HG02678 (cell line): ENCODE data around the gene ZNF487.
"Not testable (repeated sequence)": the region's sequence is repeated elsewhere in the genome, so short reads cannot be mapped to it uniquely, and the experiment has no call there.

Experiments
- ATAC-seq: cut with Tn5 transposase; IDR thresholded peaks from one replicate; pipeline ENCODE4 v1.9.1; 2021; ENCODE audit warnings: mild to moderate bottlenecking, moderate library complexity; ENCODE audit not compliant: unreplicated experiment

ZNF487 gene

DNA sequence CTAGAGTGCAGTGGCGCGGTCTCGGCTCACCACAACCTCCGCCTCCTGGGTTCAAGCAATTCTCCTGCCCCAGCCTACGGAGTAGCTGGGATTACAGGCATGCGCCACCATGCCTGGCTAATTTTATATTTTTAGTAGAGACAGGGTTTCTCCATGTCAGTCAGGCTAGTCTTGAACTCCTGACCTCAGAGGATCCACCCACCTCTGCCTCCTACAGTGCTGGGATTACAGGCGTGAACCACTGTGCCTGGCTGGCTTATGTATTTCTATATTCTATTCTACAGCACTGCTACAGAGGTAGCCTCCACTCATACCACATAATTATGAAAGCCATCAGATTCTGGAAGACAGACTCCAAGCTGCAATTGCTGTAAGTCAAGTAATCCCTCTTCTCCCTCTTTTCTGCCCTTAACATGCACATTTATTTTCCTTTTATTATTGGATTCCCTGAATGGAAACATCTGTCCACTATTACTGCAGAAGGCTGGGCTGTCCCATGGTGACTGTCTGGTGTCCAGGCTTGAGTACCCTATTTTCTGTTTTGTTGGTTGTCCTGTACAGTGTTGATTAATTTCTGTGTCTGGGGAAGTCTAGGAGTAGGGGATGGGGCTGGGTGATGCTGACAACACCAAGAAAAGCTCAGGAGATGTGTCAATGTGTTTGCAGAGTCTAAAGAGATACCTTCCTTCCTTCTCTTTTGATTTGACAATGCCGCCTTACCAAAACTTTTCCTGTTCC is 5.8 kb upstream of the ZNF487 start:
- no peak for ATAC-seq

DNA sequence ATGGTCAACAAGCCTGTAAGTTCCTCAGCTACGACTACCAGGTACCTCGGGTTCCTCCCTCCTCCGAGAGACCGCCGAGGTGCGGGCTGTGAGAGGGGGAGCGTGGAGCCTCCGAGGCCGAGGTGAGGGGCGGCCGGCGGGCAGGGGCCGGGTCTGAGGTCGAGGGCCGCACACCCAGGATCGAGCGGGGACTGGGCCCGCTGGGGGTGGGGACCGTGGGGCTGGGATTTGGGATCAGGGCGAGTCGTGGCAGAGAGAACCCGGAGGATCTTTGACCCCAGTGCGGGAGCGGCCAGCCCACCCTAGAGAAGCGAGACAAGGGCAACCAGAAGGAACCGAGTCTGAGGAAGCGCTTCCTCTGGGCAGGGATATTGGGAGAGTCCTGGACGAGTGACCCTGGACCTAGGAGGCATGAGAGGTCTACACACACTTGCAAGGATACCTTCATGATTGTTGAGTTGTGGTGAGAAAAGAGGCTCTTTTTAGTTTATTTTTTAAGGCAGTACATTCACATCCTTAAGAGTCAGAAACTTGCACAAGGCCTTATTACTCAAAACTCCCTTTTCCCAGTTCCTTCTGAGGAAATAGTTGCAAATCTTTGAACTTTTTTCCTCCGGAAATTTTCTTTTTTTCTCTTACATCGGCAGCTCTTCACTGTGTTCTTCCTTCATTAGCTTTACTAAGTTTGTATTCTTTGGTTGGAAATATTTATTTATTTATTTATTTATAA is 395 bp downstream of the ZNF487 start:
- ATAC-seq = no peak

DNA sequence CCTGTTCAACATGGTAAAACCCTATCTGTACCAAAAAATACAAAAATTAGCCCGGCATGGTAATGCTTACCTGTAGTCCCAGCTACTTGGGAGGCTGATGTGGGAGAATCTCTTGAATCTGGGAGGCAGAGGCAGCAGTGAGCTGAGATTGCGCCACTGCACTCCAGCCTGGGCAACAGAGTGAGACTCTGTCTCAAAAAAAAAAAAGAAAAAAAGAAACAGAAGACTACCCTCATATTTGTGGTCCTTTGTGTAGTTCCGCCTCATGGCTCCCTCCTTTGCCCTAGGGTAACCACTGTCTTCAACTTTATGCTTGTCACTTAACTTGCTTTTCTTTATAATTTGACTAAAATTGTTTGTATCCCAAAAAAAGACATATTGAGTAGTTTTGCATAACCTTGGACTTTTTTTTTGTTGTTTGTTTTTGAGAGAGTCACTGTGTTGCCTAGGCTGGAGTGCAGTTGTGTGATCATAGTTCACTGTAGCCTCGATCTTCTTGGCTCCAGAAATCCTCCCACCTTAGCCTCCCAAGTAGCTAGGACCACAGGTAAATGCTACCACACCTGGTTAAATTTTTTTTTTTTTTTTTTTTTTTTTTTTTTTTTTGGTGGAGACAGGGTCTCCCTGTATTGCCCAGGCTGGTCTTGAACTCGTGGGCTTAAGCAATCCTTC is 3.7 kb downstream of the ZNF487 start:
- no peak for ATAC-seq

DNA sequence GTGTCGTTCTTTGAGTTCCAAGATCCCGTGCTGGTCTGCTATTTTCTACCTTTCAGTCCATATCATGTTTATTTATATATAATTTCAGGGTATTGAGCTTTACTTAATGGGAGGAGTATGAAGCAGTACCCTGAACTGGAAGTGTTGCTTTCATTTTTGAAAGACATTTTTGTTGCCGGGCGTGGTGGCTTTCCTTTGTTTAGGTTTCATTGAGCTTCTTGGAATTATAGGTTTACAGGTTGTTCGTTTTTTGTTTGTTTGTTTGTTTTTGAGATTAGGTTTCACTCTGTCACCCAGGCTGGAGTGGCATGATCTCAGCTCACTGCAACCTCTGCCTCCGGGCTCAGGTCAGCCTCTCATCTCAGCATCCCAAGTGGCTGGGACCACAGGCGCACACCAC is 7.4 kb downstream of the ZNF487 start:
- ATAC-seq = no peak

DNA sequence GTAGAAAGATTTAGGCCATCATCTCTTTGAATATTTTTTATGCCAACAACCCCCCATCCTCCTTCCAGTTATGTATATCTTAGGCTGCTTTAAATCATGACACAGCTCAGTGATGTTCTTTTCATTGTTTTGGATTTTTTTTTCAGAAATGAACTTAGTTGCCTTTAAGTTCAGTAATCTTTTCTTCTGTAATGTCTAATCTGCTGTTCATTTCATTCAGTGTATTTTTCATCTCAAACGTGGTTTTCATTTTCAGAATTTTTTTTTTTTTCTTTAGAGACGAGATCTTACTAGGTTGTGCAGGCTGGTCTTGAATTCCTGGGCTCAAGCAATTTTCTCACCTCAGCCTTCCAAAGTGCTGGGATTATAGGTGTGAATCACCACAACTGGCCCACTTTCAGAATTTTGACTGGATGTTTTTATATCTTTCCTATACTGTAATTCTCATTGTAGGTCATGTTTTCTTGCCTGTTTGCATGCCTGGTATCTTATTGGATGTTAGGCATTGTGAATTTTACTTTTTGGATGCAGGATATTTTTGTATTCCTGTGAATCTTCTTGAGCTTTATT is 8.1 kb downstream of the ZNF487 start:
- ATAC-seq = no peak

DNA sequence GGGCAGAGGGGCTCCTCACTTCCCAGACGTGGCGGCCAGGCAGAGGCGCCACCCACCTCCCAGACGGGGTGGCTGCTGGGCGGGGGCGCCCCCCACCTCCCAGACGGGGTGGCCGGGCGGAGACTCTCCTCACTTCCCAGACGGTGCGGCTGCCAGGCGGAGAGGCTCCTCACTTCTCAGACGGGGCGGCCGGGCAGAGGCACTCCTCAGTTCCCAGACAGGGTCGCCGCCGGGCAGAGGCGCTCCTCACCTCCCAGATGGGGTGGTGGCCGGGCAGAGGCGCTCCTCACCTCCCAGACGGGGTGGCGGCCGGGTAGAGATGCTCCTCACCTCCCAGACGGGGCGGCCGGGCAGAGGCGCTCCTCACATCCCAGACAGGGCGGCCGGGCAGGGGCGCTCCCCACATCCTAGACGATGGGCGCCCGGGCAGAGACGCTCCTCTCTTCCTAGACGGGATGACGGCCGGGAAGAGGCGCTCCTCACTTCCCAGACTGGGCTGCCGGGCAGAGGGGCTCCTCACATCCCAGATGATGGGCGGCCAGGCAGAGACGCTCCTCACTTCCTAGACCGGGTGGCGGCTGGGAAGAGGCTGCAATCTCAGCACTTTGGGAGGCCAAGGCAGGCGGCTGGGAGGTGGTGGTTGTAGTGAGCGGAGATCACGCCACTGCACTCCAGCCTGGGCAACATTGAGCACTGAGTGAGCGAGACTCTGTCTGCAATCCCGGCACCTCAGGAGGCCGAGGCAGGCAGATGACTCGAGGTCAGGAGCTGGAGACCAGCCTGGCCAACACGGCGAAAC is 9.5 kb downstream of the ZNF487 start:
- not testable (repeated sequence) for ATAC-seq

DNA sequence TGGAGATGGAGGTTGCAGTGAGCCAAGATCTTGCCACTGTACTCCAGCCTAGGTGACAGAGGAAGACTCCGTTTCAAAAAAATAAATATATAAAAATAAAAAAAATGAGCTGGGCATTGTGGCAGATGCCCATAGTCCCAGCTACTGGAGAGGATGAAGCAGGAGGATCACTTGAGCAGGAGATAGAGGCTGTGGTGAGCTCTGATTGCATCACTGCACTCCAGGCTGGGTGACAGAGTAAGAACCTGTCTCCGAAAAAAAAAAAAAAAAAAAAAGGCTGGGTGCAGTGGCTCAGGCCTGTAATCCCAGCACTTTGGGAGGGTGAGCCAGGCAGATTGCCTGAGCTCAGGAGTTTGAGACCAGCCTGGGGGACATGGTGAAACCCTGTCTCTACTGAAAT is 11.8 kb downstream of the ZNF487 start:
- no peak for ATAC-seq

DNA sequence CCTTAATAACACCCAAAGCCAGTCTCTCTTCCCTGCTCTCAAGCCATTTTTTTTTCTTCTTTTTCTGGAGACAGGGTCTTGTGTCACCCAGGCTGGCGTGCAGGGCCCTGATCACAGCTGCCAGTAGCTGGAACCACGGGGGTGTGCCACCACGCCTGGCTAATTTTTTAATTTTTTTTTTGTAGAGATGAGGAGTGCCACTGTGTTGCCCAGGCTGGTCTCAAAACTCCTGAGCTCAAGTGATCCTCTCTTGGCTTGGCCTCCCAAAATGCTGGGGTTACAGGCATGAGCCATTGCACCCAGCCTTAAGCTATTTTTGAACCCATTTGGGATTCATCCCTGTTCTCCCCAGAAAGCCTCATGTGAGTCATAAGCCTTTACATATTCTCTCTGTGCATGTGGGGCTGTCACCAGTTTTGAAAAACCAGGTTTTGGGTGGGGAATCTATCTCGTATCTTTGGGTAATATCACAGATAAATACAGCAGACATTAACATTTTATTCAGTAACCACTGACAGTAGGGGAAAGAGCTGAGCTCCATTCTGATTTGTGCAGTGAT is 15.5 kb downstream of the ZNF487 start:
- no peak for ATAC-seq

DNA sequence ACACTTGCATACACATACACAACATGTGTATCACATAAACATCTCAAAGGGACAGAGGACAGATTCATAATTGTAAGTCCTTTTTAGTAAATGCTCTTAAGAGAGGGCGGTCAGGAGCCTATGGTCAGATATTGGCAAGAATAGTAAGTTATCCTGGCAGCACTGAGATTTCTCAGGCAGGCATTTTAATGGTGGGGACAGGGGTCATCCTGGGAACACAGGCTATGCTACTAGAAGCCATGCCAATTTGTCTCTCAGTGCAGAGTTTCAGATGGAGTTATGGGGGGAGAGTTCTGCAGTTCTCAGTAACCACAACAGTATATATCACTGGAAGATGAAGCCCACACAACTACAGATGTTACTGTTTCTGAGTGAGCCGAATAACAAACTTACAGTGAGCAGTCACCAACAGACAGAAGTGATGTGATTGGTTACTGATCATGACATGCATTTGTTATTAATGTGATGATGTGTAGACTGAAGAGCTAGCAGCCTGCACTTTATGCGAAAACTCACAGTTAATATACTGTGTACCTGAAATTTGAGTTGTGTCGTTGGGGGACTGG is 16.4 kb downstream of the ZNF487 start:
- ATAC-seq = peak; percentile 23

DNA sequence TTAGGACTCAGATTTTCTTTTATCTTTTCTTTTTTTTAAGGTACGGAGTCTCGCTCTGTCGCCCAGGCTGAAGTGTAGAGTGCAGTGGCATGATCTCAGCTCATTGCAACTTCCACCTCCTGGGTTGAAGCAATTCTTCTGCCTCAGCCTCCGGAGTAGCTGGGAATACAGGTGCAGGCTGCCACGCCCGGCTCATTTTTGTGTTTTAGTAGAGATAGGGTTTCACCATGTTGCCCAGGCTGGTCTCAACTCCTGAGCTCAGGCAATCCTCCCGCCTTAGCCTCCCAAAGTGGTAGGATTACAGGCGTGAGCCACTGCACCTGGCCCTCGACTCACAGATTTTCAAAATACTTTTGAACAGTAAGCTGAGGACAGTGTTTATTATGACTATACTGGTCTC is 17.1 kb downstream of the ZNF487 start:
- not testable (repeated sequence) for ATAC-seq

DNA sequence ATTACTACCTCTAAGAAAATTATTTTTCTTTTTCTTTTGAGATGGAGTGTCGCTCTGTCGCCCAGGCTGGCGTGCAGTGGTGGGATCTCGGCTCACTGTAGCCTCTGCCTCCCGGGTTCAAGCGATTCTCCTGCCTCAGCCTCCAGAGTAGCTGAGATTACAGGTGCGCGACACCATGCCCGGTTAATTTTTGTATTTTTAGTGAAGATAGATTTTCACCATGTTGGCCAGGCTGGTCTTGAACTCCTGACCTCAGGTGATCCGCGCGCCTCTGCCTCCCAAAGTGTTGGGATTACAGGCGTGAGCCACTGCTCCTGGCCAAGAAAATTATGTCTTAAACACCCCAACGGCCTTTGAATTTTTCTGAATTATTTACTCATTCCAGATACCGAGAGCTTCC is 19.6 kb downstream of the ZNF487 start:
- not testable (repeated sequence) for ATAC-seq

DNA sequence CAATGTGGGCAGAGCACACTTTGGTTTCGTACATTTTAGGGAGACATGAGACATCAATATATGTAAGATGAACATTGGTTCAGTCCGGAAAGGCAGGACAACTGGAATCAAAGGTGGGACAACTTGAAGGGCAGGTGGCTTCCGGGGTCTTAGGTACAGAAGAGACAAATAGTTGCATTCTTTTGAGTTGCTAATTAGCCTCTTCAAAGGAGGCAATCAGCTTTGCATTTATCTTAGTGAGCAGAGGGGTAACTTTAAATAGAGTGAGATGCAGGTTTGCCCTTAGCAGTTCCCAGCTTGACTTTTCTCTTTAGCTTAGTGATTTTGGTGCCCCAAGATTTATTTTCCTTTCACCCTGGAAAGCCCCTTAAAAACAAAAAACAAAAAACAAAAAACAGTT is 21.3 kb downstream of the ZNF487 start:
- no peak for ATAC-seq

DNA sequence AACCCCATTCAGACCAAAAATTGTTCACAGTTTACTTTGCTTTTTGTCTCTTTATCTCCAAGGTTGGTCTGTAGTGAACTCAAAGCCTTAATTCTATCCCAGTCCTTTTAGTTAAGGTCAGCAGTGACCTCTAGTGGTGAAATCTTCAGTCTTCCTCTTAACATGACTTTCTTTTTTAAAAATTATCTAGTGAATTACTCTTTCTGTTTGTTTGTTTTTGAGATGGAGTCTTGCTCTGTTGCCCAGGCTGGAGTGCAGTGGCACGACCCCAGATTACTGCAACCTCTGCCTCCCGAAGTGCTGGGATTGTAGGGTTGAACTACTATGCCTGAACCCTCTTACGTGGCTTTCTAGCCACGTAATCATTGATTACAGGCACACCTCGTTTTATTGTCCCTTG is 25.0 kb downstream of the ZNF487 start:
- ATAC-seq = peak; percentile 67

DNA sequence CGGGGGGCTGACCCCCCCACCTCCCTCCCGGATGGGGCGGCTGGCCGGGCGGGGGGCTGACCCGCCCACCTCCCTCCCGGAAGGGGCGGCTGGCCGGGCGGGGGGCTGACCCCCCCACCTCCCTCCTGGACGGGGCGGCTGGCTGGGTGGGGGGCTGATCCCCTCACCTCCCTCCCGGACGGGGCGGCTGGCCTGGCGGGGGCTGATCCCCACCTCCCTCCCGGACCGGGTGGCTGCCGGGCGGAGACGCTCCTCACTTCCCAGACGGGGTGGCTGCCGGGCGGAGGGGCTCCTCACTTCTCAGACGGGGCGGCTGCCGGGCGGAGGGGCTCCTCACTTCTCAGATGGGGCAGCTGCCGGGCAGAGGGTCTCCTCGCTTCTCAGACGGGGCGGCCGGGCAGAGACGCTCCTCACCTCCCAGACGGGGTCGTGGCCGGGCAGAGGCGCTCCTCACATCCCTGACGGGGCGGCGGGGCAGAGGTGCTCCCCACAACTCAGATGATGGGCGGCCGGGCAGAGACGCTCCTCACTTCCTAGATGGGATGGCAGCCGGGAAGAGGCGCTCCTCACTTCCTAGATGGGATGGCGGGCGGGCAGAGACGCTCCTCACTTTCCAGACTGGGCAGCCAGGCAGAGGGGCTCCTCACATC is 28.3 kb downstream of the ZNF487 start:
- not testable (repeated sequence) for ATAC-seq

DNA sequence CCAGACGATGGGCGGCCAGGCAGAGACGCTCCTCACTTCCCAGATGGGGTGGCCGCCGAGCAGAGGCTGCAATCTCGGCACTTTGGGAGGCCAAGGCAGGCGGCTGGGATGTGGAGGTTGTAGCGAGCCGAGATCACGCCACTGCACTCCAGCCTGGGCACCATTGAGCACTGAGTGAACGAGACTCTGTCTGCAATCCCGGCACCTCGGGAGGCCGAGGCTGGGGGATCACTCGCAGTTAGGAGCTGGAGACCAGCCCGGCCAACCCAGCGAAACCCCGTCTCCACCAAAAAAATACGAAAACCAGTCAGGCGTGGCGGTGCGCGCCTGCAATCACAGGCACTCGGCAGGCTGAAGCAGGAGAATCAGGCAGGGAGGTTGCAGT is 28.8 kb downstream of the ZNF487 start:
- not testable (repeated sequence) for ATAC-seq

DNA sequence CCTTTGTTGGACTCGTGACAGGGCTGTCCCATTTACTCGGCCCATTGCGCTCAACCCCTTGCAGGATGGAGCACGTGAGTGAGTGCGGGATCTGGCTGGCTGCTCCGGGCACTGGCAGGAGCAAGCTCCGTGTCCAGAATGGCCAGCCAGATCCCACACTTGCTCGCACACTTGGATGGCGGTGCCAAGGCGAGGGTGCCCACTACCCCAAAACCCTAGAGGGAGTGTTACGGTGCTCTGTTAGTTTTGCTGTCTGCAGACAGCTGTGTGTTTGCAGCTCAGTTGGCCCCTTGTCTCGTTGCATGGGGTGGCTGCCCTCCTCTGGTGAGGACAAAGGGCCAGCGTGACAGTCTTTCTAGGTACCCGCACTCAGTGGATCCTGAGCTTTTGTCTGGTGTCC is 34.2 kb downstream of the ZNF487 start:
- ATAC-seq = no peak

DNA sequence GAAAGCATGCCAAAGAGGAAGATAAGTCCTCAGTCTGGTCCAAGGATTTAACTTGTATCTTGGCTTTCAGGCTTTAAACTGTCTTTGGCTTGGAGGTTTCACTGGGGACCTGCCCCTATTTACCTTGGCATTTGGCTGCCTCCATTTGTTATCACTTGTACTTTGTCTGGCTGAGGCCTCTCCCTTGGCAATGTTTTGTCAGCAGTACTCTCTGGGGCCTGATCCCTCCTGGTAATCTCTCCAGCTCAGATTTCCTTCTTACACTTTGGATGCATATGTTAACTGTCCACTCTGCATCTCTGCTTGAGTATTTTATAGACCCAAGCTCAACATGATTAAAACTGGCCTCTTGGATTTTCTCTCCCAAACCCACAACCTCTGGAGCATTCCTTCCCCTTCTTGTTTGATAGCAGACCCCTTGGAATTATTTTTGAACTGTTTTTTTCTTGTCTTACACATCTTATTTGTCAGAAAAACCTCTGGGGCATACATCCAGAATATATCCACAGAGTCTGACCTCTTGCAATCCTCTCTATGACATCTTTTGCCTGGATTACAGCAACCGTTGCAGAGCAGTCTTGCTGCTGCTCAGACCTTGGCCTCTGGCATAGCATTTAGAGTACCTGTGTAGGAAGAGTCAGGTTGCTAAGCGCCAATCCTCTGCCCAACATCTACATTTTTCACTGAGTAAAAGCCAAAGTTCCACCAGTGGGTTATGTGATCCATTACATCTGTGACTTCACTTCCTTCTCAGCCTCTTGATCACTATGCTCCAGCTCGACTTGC is 35.2 kb downstream of the ZNF487 start:
- no peak for ATAC-seq

DNA sequence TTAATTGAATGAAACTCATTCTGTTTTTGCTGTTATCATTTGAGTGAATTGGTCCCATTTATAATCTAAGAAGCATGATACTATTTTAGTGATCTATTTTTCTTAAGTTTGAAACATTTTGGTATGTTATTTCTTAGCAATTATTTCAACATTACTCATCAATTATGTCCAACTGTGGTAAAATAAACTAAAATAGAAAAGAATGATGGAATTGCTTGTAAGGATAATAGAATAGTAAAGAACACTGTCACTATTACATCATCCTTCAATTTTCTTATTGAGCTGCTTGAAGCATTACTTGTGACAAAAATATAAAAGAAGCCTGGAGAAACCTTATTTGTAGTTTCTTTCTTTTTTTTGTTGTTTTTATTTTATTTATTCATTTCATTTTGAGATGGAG is 42.4 kb downstream of the ZNF487 start:
- ATAC-seq = no peak
